ENCODE measurements around the gene CSF2RB.

DNA sequence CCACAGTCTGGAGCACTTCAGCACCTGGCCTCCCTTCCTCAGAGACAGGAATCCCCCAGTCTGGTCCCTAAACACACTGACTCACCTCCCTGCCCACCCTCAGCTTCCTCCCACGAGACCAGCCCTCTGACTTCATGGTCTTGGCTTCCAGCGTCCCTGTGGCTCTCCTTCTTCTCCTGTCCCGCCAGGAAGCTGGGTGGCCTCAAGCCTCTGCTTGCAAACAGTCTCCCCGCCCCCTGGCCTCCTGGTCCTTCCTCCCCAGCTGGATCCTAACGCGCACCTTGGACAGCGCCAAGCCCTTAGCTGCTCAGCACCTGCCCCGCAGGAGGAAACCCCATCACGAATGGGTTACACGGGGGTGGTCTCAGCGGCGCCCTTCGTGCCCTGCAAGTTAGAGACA, 48.1 kb upstream of the CSF2RB start:
- TF ChIP-seq, protein P1, sequence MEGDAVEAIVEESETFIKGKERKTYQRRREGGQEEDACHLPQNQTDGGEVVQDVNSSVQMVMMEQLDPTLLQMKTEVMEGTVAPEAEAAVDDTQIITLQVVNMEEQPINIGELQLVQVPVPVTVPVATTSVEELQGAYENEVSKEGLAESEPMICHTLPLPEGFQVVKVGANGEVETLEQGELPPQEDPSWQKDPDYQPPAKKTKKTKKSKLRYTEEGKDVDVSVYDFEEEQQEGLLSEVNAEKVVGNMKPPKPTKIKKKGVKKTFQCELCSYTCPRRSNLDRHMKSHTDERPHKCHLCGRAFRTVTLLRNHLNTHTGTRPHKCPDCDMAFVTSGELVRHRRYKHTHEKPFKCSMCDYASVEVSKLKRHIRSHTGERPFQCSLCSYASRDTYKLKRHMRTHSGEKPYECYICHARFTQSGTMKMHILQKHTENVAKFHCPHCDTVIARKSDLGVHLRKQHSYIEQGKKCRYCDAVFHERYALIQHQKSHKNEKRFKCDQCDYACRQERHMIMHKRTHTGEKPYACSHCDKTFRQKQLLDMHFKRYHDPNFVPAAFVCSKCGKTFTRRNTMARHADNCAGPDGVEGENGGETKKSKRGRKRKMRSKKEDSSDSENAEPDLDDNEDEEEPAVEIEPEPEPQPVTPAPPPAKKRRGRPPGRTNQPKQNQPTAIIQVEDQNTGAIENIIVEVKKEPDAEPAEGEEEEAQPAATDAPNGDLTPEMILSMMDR (optimal IDR thresholded peaks at IDR 0.05 in 1 of 3, IDR thresholded peaks at IDR 0.05 in 1 of 3, conservative IDR thresholded peaks at IDR 0.05 in 1 of 3; ENCODE audit: extremely low read depth in 1 of 3, insufficient read depth in 2 of 3, low read length in 3 of 3): no peak
- TF ChIP-seq EZH2 (IDR thresholded peaks at IDR 0.05; ENCODE audit: low read length): no peak
